HG02678 (cell line): ENCODE measurements around the gene HLCS.

ENCODE experiments used
- ATAC-seq: cut with Tn5 transposase; IDR thresholded peaks from one replicate; pipeline ENCODE4 v1.9.1; 2021; ENCODE audit warnings: mild to moderate bottlenecking, moderate library complexity; ENCODE audit not compliant: unreplicated experiment

The HLCS gene

GRCh38 chr21:36729310-36729970, 237.0 kb downstream of the HLCS start:
- ATAC-seq: no peak

GRCh38 chr21:36728371-36729111, 237.9 kb downstream of the HLCS start:
- no peak for ATAC-seq

- no peak for ATAC-seq
Measured at GRCh38 chr21:36727866-36728265, 238.6 kb downstream of the HLCS start.

GRCh38 chr21:36725793-36726386, 240.6 kb downstream of the HLCS start:
- no peak for ATAC-seq

- no peak for ATAC-seq
Measured at GRCh38 chr21:36724660-36725059, 241.8 kb downstream of the HLCS start.

GRCh38 chr21:36723371-36723881, 243.0 kb downstream of the HLCS start:
- no peak for ATAC-seq

GRCh38 chr21:36722370-36723368, 243.8 kb downstream of the HLCS start:
- no peak for ATAC-seq

- ATAC-seq: no peak
Measured at GRCh38 chr21:36721817-36722216, 244.7 kb downstream of the HLCS start.

- no peak for ATAC-seq
Measured at GRCh38 chr21:36719614-36720013, 246.9 kb downstream of the HLCS start.

- ATAC-seq: no peak
Measured at GRCh38 chr21:36718951-36719501, 247.4 kb downstream of the HLCS start.

GRCh38 chr21:36717976-36718375, 248.5 kb downstream of the HLCS start:
- no peak for ATAC-seq

GRCh38 chr21:36716836-36717235, 249.6 kb downstream of the HLCS start:
- no peak for ATAC-seq

- ATAC-seq: no peak
Measured at GRCh38 chr21:36716387-36716786, 250.1 kb downstream of the HLCS start.

GRCh38 chr21:36713746-36714145, 252.7 kb downstream of the HLCS start:
- ATAC-seq: no peak

GRCh38 chr21:36710729-36711048, 255.8 kb downstream of the HLCS start:
- no peak for ATAC-seq

GRCh38 chr21:36709868-36710728, 256.4 kb downstream of the HLCS start:
- no peak for ATAC-seq

- no peak for ATAC-seq
Measured at GRCh38 chr21:36709030-36709867, 257.2 kb downstream of the HLCS start.

- no peak for ATAC-seq
Measured at GRCh38 chr21:36708286-36709029, 258.0 kb downstream of the HLCS start.
